HEK293 (cell line): ENCODE results near the gene BCL11A.

ENCODE experiments used
- AEBP2 ChIP-seq: fragments of 450-650 bp; formaldehyde crosslinking; IDR thresholded peaks from 2 replicates; pipeline ENCODE4 v1.5.1; 2016; ENCODE audit warnings: missing biosample characterization, missing genetic modification characterization, borderline replicate concordance
- BCL11A ChIP-seq: fragments of 450-650 bp; formaldehyde crosslinking; IDR thresholded peaks from 2 replicates; pipeline ENCODE4 v1.5.1; 2016; ENCODE audit warnings: low read depth, missing biosample characterization, missing genetic modification characterization
- KLF1 ChIP-seq: fragments of 450-650 bp; formaldehyde crosslinking; IDR thresholded peaks from 2 replicates; pipeline ENCODE4 v1.5.1; 2016; ENCODE audit warnings: missing biosample characterization, missing genetic modification characterization
- REST ChIP-seq: fragments of 450-650 bp; formaldehyde crosslinking; IDR thresholded peaks from 2 replicates; pipeline ENCODE4 v1.5.1; 2016; ENCODE audit warnings: missing biosample characterization, missing genetic modification characterization
- SCRT1 ChIP-seq: fragments of 450-650 bp; formaldehyde crosslinking; IDR thresholded peaks from 2 replicates; pipeline ENCODE4 v1.5.1; 2016; ENCODE audit warnings: missing biosample characterization, missing genetic modification characterization, borderline replicate concordance
- SETDB1 ChIP-seq: IDR thresholded peaks from one replicate; pipeline ENCODE4 v1.6.1; 2017; ENCODE audit warnings: mild to moderate bottlenecking, low read length, moderate library complexity, mixed read lengths; ENCODE audit not compliant: insufficient read length
- ZIC2 ChIP-seq: fragments of 450-650 bp; formaldehyde crosslinking; IDR thresholded peaks from 2 replicates; pipeline ENCODE4 v1.5.1; 2016; ENCODE audit warnings: missing biosample characterization, missing genetic modification characterization
- ZNF114 ChIP-seq: fragments of 450-650 bp; formaldehyde crosslinking; IDR thresholded peaks from 2 replicates; pipeline ENCODE4 v1.5.0; 2017; ENCODE audit warnings: missing biosample characterization, missing genetic modification characterization
- ZNF174 ChIP-seq: fragments of 450-650 bp; formaldehyde crosslinking; IDR thresholded peaks from 2 replicates; pipeline ENCODE4 v1.5.0; 2017; ENCODE audit warnings: missing biosample characterization, mild to moderate bottlenecking, missing genetic modification characterization
- ZNF266 ChIP-seq: fragments of 450-650 bp; formaldehyde crosslinking; IDR thresholded peaks from 2 replicates; pipeline ENCODE4 v1.5.1; 2016; ENCODE audit warnings: missing biosample characterization, missing genetic modification characterization, low read depth
- ZNF510 ChIP-seq: fragments of 450-650 bp; formaldehyde crosslinking; IDR thresholded peaks from 2 replicates; pipeline ENCODE4 v1.5.1; 2018; ENCODE audit warnings: mild to moderate bottlenecking, missing genetic modification characterization, missing biosample characterization; ENCODE audit not compliant: insufficient replicate concordance
- ZNF530 ChIP-seq: fragments of 450-650 bp; formaldehyde crosslinking; IDR thresholded peaks from 2 replicates; pipeline ENCODE4 v1.5.1; 2016; ENCODE audit warnings: low read depth, missing biosample characterization, missing genetic modification characterization
- ZSCAN18 ChIP-seq: fragments of 450-650 bp; formaldehyde crosslinking; IDR thresholded peaks from 2 replicates; pipeline ENCODE4 v1.5.1; 2016; ENCODE audit warnings: missing biosample characterization, missing genetic modification characterization
- ZXDB ChIP-seq: fragments of 450-650 bp; formaldehyde crosslinking; IDR thresholded peaks from 2 replicates; pipeline ENCODE4 v1.5.1; 2016; ENCODE audit warnings: missing biosample characterization, missing genetic modification characterization
- TF ChIP-seq, protein P1 (sequence below): fragments of 450-650 bp; formaldehyde crosslinking; IDR thresholded peaks from 2 replicates; pipeline ENCODE4 v1.5.1; 2016; ENCODE audit warnings: missing biosample characterization, missing genetic modification characterization
- TF ChIP-seq, protein P2 (sequence below): fragments of 450-650 bp; formaldehyde crosslinking; optimal IDR thresholded peaks from 2 replicates; pipeline ENCODE3; 2016; ENCODE audit warnings: missing biosample characterization, mild to moderate bottlenecking, missing genetic modification characterization
- TF ChIP-seq, protein P3 (sequence below): fragments of 450-650 bp; formaldehyde crosslinking; IDR thresholded peaks from 2 replicates; pipeline ENCODE4 v1.5.1; 2016; ENCODE audit warnings: missing biosample characterization, missing genetic modification characterization, borderline replicate concordance

BCL11A gene

DNA sequence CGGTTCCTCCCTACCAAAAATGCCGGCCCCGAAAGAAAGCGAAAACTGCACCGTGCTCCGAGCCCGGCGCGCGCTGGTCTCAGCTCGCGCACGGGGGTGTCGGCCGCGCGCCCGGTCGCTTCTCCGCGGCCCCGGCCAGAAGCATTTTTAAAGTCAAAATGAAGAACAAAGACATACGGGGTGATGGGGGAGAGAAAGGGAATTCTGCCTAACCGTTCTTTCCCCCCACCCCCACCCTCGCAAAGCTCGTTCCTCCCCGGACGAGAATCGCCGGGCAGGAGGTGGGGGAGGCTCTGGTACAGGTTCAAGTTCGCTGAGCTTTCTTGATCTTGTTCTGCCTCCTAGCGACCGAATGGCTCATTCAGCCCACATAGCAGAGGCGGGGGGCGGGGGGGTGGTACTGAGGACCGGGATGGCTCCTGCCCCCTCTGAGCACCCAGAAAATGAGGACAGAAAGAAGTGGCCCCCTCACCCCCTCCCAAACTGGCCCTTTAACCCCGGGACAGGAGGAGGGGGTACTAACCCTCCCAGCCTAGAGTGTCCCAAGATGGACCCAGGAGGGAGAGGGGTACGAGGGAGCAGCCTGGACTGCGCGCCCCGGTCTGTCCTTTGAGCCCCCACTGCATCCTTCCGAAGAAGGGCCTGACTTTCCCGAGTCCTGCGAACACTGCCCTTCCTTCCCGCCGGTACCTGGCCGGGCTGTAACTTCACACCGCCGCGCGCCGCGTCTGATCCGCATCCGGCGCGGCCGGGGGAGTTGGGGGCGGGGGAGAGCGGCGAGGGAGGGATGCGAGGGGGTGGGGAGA lies 3.1 kb downstream of the BCL11A start (continued):
- TF ChIP-seq, protein P1, sequence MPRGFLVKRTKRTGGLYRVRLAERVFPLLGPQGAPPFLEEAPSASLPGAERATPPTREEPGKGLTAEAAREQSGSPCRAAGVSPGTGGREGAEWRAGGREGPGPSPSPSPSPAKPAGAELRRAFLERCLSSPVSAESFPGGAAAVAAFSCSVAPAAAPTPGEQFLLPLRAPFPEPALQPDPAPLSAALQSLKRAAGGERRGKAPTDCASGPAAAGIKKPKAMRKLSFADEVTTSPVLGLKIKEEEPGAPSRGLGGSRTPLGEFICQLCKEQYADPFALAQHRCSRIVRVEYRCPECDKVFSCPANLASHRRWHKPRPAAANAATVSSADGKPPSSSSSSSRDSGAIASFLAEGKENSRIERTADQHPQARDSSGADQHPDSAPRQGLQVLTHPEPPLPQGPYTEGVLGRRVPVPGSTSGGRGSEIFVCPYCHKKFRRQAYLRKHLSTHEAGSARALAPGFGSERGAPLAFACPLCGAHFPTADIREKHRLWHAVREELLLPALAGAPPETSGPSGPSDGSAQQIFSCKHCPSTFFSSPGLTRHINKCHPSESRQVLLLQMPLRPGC (tag by site-specific recombination): no peak
- no peak for TF ChIP-seq SETDB1
- no peak for TF ChIP-seq ZSCAN18 (tag by site-specific recombination)
- no peak for TF ChIP-seq ZNF530 (tag by site-specific recombination)
- TF ChIP-seq ZNF114: no peak
- no peak for TF ChIP-seq ZNF510 (tag by site-specific recombination)
- TF ChIP-seq ZIC2: no peak
- TF ChIP-seq REST (tag by site-specific recombination): no peak
- TF ChIP-seq ZXDB (tag by site-specific recombination): peak; percentile 41; the same call in 1 of the 2 replicates
- TF ChIP-seq AEBP2 (tag by site-specific recombination): no peak
- TF ChIP-seq KLF1 (tag by site-specific recombination): no peak
- TF ChIP-seq ZNF266 (tag by site-specific recombination): no peak
- TF ChIP-seq, protein P2, sequence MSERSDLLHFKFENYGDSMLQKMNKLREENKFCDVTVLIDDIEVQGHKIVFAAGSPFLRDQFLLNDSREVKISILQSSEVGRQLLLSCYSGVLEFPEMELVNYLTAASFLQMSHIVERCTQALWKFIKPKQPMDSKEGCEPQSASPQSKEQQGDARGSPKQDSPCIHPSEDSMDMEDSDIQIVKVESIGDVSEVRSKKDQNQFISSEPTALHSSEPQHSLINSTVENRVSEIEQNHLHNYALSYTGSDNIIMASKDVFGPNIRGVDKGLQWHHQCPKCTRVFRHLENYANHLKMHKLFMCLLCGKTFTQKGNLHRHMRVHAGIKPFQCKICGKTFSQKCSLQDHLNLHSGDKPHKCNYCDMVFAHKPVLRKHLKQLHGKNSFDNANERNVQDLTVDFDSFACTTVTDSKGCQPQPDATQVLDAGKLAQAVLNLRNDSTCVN (tag by site-specific recombination): peak; percentile 84
- TF ChIP-seq ZNF174: no peak
- no peak for TF ChIP-seq BCL11A (tag by site-specific recombination)
- TF ChIP-seq, protein P3, sequence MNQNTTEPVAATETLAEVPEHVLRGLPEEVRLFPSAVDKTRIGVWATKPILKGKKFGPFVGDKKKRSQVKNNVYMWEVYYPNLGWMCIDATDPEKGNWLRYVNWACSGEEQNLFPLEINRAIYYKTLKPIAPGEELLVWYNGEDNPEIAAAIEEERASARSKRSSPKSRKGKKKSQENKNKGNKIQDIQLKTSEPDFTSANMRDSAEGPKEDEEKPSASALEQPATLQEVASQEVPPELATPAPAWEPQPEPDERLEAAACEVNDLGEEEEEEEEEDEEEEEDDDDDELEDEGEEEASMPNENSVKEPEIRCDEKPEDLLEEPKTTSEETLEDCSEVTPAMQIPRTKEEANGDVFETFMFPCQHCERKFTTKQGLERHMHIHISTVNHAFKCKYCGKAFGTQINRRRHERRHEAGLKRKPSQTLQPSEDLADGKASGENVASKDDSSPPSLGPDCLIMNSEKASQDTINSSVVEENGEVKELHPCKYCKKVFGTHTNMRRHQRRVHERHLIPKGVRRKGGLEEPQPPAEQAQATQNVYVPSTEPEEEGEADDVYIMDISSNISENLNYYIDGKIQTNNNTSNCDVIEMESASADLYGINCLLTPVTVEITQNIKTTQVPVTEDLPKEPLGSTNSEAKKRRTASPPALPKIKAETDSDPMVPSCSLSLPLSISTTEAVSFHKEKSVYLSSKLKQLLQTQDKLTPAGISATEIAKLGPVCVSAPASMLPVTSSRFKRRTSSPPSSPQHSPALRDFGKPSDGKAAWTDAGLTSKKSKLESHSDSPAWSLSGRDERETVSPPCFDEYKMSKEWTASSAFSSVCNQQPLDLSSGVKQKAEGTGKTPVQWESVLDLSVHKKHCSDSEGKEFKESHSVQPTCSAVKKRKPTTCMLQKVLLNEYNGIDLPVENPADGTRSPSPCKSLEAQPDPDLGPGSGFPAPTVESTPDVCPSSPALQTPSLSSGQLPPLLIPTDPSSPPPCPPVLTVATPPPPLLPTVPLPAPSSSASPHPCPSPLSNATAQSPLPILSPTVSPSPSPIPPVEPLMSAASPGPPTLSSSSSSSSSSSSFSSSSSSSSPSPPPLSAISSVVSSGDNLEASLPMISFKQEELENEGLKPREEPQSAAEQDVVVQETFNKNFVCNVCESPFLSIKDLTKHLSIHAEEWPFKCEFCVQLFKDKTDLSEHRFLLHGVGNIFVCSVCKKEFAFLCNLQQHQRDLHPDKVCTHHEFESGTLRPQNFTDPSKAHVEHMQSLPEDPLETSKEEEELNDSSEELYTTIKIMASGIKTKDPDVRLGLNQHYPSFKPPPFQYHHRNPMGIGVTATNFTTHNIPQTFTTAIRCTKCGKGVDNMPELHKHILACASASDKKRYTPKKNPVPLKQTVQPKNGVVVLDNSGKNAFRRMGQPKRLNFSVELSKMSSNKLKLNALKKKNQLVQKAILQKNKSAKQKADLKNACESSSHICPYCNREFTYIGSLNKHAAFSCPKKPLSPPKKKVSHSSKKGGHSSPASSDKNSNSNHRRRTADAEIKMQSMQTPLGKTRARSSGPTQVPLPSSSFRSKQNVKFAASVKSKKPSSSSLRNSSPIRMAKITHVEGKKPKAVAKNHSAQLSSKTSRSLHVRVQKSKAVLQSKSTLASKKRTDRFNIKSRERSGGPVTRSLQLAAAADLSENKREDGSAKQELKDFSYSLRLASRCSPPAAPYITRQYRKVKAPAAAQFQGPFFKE (tag by site-specific recombination): no peak
- no peak for TF ChIP-seq SCRT1
